Chondrocyte (in vitro differentiated cells): ENCODE measurements around the gene STPG1. TPM values are rescaled to one million over a fixed set of nuclear protein-coding genes. Genes with fewer than 3 reads are reported as not detected.

Experiments used
- DNase-seq: peaks from one replicate; pipeline ENCODE4 v3.0.0; 2021; ENCODE audit warnings: mixed read lengths, low spot score
- H3K27ac Mint-ChIP-seq: one replicate; pipeline ENCODE4 v1.8.0; 2021; ENCODE audit warnings: mild to moderate bottlenecking, moderate library complexity, mixed read lengths; ENCODE audit not compliant: unreplicated experiment
- H3K27me3 Mint-ChIP-seq: 2 replicates; pipeline ENCODE4 v1.8.0; 2021; ENCODE audit warnings: low read depth, mixed read lengths
- H3K36me3 Mint-ChIP-seq: 2 replicates; pipeline ENCODE4 v1.8.0; 2021; ENCODE audit warnings: low read depth, mixed read lengths
- H3K4me1 Mint-ChIP-seq: 2 replicates; pipeline ENCODE4 v1.8.0; 2021; ENCODE audit warnings: low read depth, mild to moderate bottlenecking, mixed read lengths
- H3K4me3 Mint-ChIP-seq: one replicate; pipeline ENCODE4 v1.8.0; 2021; ENCODE audit warnings: mild to moderate bottlenecking, moderate library complexity, mixed read lengths; ENCODE audit not compliant: unreplicated experiment
- H3K9me3 Mint-ChIP-seq: 2 replicates; pipeline ENCODE4 v1.8.0; 2021; ENCODE audit warnings: low read depth, mixed read lengths
- total RNA-seq: library from RNA; stranded (reverse); gene quantifications from 3 replicates; pipeline ENCODE4 v1.2.1, GENCODE V29; 2021
- TF ChIP-seq, protein P1 (sequence below): fragments of 200-600 bp; sonication (generic); IDR thresholded peaks from 2 replicates; pipeline ENCODE4 v1.5.0; 2021; ENCODE audit warnings: antibody characterized with exemption, mild to moderate bottlenecking, moderate library complexity

Gene STPG1
- total RNA-seq, 1 donor from 2014 or later = 6.8 TPM

DNA sequence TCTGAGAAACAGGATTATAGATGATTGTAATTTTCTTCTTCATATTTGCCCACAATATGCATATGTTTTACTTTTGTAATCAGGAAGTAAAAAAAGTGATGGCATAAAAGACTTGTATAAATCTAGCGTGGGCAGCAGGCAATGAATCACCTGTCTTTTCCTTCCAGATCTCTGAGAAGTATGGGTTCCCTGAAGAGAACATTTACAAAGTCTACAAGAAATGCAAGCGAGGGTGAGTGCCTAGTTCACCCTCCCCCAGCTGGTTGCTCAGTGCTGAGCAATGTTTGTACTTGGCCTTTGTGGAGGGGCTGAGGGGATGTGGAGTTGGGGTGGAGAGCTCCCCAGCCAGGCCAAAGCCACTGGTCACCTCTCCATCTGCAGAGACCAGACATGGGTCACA lies 63.7 kb downstream of the STPG1 start:
- TF ChIP-seq, protein P1, sequence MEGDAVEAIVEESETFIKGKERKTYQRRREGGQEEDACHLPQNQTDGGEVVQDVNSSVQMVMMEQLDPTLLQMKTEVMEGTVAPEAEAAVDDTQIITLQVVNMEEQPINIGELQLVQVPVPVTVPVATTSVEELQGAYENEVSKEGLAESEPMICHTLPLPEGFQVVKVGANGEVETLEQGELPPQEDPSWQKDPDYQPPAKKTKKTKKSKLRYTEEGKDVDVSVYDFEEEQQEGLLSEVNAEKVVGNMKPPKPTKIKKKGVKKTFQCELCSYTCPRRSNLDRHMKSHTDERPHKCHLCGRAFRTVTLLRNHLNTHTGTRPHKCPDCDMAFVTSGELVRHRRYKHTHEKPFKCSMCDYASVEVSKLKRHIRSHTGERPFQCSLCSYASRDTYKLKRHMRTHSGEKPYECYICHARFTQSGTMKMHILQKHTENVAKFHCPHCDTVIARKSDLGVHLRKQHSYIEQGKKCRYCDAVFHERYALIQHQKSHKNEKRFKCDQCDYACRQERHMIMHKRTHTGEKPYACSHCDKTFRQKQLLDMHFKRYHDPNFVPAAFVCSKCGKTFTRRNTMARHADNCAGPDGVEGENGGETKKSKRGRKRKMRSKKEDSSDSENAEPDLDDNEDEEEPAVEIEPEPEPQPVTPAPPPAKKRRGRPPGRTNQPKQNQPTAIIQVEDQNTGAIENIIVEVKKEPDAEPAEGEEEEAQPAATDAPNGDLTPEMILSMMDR = no peak
- no peak overlapping the region for H3K27ac Mint-ChIP-seq
- peaks cover 4% of the 10 kb centered on the region for H3K27me3 Mint-ChIP-seq
- peaks cover 15% of the 10 kb centered on the region for H3K4me1 Mint-ChIP-seq
- H3K4me3 Mint-ChIP-seq = no peak overlapping the region
- no peaks in the 10 kb centered on the region for H3K9me3 Mint-ChIP-seq
- DNase-seq = no peak
- no peaks in the 10 kb centered on the region for H3K36me3 Mint-ChIP-seq

DNA sequence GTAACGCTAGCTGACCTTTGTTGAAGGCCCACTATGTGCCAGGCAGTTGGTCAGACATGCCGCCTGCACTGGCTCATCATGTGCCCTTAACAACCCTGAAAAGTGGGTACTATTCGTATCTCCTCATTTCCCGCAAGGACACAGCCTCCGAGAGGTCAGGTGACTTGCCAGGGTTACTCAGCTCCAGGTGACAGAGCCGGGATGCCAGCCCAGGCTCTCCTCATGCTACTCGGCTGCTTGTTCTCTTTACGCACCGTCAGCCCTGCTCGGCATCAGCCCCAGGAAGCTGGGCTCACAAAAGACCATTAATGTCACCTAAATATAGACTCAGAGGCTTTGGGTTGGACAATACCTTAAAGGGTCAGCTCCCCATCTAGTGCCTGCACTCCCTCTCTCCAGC lies 65.4 kb downstream of the STPG1 start:
- no peak for DNase-seq
- no peaks in the 10 kb centered on the region for H3K36me3 Mint-ChIP-seq
- H3K4me1 Mint-ChIP-seq = peaks cover 15% of the 10 kb centered on the region
- TF ChIP-seq, protein P1 = no peak
- H3K4me3 Mint-ChIP-seq = no peak overlapping the region
- peaks cover 4% of the 10 kb centered on the region for H3K27me3 Mint-ChIP-seq
- no peak overlapping the region for H3K27ac Mint-ChIP-seq
- no peaks in the 10 kb centered on the region for H3K9me3 Mint-ChIP-seq

DNA sequence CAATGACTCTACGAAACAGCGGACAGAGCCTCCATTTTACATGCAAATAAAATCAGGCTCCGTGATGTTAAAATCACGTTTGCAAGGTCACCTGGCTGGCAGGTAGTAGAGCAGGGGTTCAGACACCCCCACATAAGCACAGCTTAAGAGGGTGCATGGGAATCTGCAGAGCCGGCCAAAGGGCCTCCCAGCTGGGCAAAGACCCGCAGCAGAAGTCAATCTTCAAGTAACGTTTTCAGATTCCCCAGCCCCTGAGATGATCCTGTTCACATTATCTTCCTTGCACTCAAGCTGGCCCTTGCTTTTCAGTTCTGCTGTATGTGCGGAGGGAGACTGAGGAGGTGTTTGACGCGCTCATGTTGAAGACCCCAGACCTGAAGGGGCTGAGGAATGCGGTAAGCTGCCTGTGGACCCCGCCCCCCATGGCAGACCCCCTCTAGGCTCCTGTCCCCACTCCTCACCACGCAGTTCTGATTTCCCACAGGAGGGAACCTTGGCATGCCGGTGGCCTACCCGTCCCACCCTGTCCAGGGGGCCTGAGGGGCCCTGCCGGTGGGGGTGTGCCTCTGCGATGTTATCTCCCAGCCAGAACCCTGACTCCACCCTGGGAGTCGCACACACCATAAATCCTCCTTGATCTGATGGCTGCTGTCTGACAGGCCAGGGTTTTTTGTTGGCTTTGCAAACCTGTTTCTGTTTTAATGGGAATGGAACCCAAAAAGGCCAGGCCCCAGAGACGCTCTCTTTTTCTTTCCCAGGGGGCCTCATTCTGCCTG lies 66.2 kb downstream of the STPG1 start:
- H3K27ac Mint-ChIP-seq = no peak overlapping the region
- no peaks in the 10 kb centered on the region for H3K36me3 Mint-ChIP-seq
- no peak overlapping the region for H3K4me3 Mint-ChIP-seq
- peaks cover 4% of the 10 kb centered on the region for H3K27me3 Mint-ChIP-seq
- no peaks in the 10 kb centered on the region for H3K9me3 Mint-ChIP-seq
- DNase-seq = no peak
- TF ChIP-seq, protein P1 = no peak
- H3K4me1 Mint-ChIP-seq = peaks cover 10% of the 10 kb centered on the region

DNA sequence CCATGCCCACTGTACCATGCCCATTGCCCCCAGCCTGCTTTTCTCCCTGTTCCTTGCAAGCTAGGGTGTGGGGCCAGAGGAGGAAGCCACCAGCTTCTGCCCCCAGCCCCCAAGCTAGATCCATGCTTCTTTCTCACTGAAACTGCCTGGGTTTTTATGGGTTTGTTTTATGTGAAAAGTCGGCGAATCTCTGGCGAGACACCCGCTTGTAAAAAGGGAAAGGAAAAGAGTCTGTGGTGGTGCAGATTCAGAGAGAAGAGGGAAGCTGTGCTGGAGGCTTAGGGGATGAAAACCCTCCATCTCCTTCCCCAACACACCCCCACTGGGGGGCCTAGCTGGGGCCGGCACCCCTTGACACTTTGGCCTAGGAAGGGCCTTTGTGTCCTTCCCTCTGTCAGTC lies 68.2 kb downstream of the STPG1 start:
- Mint-ChIP-seq H3K27me3 (peaks cover 5% of the 10 kb centered on the region), H3K4me1 (peaks cover 8% of the 10 kb centered on the region), H3K36me3 (no peaks in the 10 kb centered on the region), H3K27ac (no peak overlapping the region), H3K9me3 (no peaks in the 10 kb centered on the region), H3K4me3 (no peak overlapping the region)
- TF ChIP-seq, protein P1 = no peak
- no peak for DNase-seq

DNA sequence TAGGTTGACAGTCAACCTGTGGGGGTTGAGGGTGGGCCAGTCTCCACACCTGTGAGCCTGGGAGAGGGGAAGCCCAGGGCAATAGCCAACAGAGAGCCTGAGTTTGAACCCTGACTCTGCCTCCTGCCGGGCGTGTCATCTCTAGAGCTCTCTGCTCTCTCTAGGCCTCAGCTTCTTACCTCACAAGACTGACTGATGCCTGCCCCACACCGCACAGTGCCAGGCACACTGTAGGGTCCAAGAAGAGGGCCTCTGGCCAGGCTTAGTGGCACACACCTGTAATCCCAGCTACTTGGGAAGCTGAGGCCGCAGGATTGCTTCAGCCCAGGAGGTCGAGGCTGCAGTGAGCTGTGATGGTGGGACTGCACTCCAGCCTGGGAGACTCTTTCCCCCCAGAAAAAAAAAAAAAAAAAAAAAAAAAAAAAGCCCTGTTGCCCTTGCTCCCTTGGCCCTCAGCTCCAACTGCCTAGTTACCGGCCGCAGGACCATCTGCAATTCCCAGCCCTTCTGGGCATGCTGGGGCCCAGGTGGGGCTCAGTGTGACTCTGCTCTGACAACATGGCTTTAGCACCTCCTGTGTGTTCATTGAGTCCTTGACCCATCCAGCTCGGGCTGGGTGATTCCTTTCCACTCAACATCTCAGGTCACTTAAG lies 69.4 kb downstream of the STPG1 start:
- no peak for DNase-seq
- no peak overlapping the region for H3K27ac Mint-ChIP-seq
- no peak overlapping the region for H3K4me3 Mint-ChIP-seq

More for the DNA sequence above, 69.4 kb downstream of the STPG1 start:
- H3K36me3 Mint-ChIP-seq = no peaks in the 10 kb centered on the region
- H3K9me3 Mint-ChIP-seq = no peaks in the 10 kb centered on the region
- TF ChIP-seq, protein P1 = no peak
- peaks cover 5% of the 10 kb centered on the region for H3K27me3 Mint-ChIP-seq
- H3K4me1 Mint-ChIP-seq = peaks cover 5% of the 10 kb centered on the region
